ENCODE measurements around the gene MITF. TPM values are rescaled to one million over a fixed set of nuclear protein-coding genes. Genes with fewer than 3 reads are reported as not detected.

MITF gene
- polyA plus RNA-seq, 1 donor (not counting 4 experiments of a cell fraction or from before 2014, with no cell fraction given) = 2.7 TPM

DNA sequence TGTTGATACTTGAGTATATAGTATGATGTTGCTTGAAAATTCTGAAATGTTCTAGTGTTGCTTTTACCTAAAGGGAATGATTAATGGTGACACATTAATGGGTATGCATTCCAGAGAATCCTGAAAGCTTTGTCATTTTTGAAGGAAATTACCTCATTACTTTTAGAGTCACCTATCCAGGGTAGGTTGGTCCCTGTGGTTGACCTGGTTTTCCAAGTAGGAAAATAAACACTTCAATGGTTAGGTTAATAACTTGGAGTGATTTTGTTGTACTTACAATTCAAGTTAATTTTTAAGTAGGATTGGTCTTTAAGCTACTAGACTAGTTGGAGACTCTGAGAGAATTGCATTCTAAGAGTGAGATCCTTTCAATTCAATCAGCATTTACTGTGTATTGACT is 31.0 kb downstream of the MITF start:
- H3K4me3 ChIP-seq (ENCODE audit: control insufficient read depth in 2 of 3, extremely low read depth in 1 of 3, insufficient read depth in 2 of 3, low read depth in 1 of 3, low read length in 3 of 3) = no peak overlapping the region
- no peaks in the 10 kb centered on the region for H3K27me3 ChIP-seq (ENCODE audit: control insufficient read depth, extremely low read depth, insufficient read depth, low read length)
- DNase-seq (ENCODE audit: low read depth, low spot score) = peak; percentile 55
- dilution Hi-C loops (cut with MboI; ENCODE audit: extremely low pct_ligation_motif_present, low sequenced_read_pairs) = no loop called here
- peak overlapping the region; percentile 62 for H3K4me2 ChIP-seq (ENCODE audit: control insufficient read depth, extremely low read depth, insufficient read depth, low read depth, low read length)
- H3K9ac ChIP-seq (ENCODE audit: control insufficient read depth, extremely low read depth, insufficient read depth, low read length) = no peak overlapping the region
- H4K20me1 ChIP-seq (ENCODE audit: control insufficient read depth, extremely low read depth, insufficient read depth, low read length) = no peaks in the 10 kb centered on the region
- no peaks in the 10 kb centered on the region for H3K9me1 ChIP-seq (ENCODE audit: control insufficient read depth, extremely low read depth, insufficient read depth, low read length)
- TF ChIP-seq, protein P1, sequence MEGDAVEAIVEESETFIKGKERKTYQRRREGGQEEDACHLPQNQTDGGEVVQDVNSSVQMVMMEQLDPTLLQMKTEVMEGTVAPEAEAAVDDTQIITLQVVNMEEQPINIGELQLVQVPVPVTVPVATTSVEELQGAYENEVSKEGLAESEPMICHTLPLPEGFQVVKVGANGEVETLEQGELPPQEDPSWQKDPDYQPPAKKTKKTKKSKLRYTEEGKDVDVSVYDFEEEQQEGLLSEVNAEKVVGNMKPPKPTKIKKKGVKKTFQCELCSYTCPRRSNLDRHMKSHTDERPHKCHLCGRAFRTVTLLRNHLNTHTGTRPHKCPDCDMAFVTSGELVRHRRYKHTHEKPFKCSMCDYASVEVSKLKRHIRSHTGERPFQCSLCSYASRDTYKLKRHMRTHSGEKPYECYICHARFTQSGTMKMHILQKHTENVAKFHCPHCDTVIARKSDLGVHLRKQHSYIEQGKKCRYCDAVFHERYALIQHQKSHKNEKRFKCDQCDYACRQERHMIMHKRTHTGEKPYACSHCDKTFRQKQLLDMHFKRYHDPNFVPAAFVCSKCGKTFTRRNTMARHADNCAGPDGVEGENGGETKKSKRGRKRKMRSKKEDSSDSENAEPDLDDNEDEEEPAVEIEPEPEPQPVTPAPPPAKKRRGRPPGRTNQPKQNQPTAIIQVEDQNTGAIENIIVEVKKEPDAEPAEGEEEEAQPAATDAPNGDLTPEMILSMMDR (optimal IDR thresholded peaks at IDR 0.05 in 1 of 3, IDR thresholded peaks at IDR 0.05 in 1 of 3, conservative IDR thresholded peaks at IDR 0.05 in 1 of 3; ENCODE audit: extremely low read depth in 1 of 3, insufficient read depth in 2 of 3, low read length in 3 of 3) = no peak
- TF ChIP-seq EZH2 (IDR thresholded peaks at IDR 0.05; ENCODE audit: low read length) = no peak
- peak; percentile 95 for FAIRE-seq
- H3K79me2 ChIP-seq (ENCODE audit: control insufficient read depth, insufficient read depth, low read length) = no peaks in the 10 kb centered on the region
- no peak overlapping the region for H2AFZ ChIP-seq (ENCODE audit: control insufficient read depth, low read length)
- H3K36me3 ChIP-seq (ENCODE audit: control insufficient read depth in 2 of 2, extremely low read depth in 1 of 2, insufficient read depth in 2 of 2, low read length in 2 of 2) = no peaks in the 10 kb centered on the region
- H3K9me3 ChIP-seq (ENCODE audit: control insufficient read depth, low read depth, low read length) = no peaks in the 10 kb centered on the region
- H3K27ac ChIP-seq (ENCODE audit: control insufficient read depth, insufficient read depth, low read length) = peak overlapping the region; percentile 46
- peaks cover 45% of the 10 kb centered on the region for H3K4me1 ChIP-seq (ENCODE audit: control insufficient read depth, extremely low read depth, insufficient read depth, low read length)

DNA sequence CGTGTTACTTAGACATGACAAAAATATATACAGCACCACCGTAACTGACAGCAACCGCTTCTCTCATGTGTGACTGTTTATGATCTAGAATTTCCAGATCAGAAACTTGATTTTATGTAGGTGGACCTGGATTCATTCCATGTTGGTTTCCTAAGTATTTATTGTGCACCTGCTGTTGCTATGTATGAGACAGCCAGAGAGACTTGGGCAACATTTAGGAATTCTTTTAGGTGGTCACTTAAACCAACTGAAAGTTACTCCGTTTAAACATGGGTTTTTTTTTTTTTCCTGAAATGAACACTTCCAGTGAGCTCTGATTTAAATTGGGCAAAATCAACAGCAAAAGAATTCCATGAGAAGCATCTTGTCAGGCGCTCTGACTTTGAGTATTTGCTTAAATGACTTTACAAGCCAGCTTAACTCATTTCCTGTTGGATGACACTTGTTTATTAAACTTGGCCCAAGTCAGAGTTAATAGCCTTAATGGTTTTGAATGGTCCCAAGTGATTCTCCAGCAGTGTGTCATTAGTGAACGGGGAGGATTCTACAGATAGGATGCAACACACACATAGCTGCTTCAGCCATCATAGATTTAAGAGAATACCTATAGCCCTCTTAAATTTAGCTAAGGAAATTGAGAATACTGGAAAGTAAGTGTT is 31.8 kb downstream of the MITF start:
- peak; percentile 9 for FAIRE-seq
- H3K4me2 ChIP-seq (ENCODE audit: control insufficient read depth, extremely low read depth, insufficient read depth, low read depth, low read length) = peak overlapping the region; percentile 62

More for the DNA sequence above, 31.8 kb downstream of the MITF start:
- Histone ChIP-seq H2AFZ (ENCODE audit: control insufficient read depth, low read length) (no peak overlapping the region), H4K20me1 (ENCODE audit: control insufficient read depth, extremely low read depth, insufficient read depth, low read length) (no peaks in the 10 kb centered on the region), H3K79me2 (ENCODE audit: control insufficient read depth, insufficient read depth, low read length) (no peaks in the 10 kb centered on the region), H3K4me1 (ENCODE audit: control insufficient read depth, extremely low read depth, insufficient read depth, low read length) (peaks cover 45% of the 10 kb centered on the region), H3K27ac (ENCODE audit: control insufficient read depth, insufficient read depth, low read length) (peak overlapping the region; percentile 46), H3K9me1 (ENCODE audit: control insufficient read depth, extremely low read depth, insufficient read depth, low read length) (no peaks in the 10 kb centered on the region), H3K9me3 (ENCODE audit: control insufficient read depth, low read depth, low read length) (no peaks in the 10 kb centered on the region), H3K4me3 (ENCODE audit: control insufficient read depth in 2 of 3, extremely low read depth in 1 of 3, insufficient read depth in 2 of 3, low read depth in 1 of 3, low read length in 3 of 3) (no peak overlapping the region), H3K36me3 (ENCODE audit: control insufficient read depth in 2 of 2, extremely low read depth in 1 of 2, insufficient read depth in 2 of 2, low read length in 2 of 2) (no peaks in the 10 kb centered on the region), H3K9ac (ENCODE audit: control insufficient read depth, extremely low read depth, insufficient read depth, low read length) (no peak overlapping the region), H3K27me3 (ENCODE audit: control insufficient read depth, extremely low read depth, insufficient read depth, low read length) (no peaks in the 10 kb centered on the region)
- DNase-seq (ENCODE audit: low read depth, low spot score) = no peak
- dilution Hi-C loops (cut with MboI; ENCODE audit: extremely low pct_ligation_motif_present, low sequenced_read_pairs) = no loop called here
- no peak for TF ChIP-seq EZH2 (IDR thresholded peaks at IDR 0.05; ENCODE audit: low read length)
- TF ChIP-seq, protein P1 (optimal IDR thresholded peaks at IDR 0.05 in 1 of 3, IDR thresholded peaks at IDR 0.05 in 1 of 3, conservative IDR thresholded peaks at IDR 0.05 in 1 of 3; ENCODE audit: extremely low read depth in 1 of 3, insufficient read depth in 2 of 3, low read length in 3 of 3) = no peak

Data from keratinocyte (primary cell).